ENCODE data around the gene PDZD8.

- TF ChIP-seq CTCF (IDR thresholded peaks at IDR 0.05) (no peak), EP300 (IDR thresholded peaks at IDR 0.05) (no peak)
These were observed 8.5 kb downstream of the PDZD8 start for GRCh38 chr10:117366741-117367140.
